A204.1 (cell line): ENCODE results near the gene MLN.
"Not testable (repeated sequence)": the region's sequence is repeated elsewhere in the genome, so short reads cannot be mapped to it uniquely, and the experiment has no call there.

Experiments
- FAIRE-seq: peaks from 2 replicates; lab custom pipeline; 2012; peaks lifted over from hg19 to GRCh38; lab: Jason Lieb, UNC

The MLN gene

GRCh38 chr6:33834401-33835392, 30.9 kb upstream of the MLN start:
- FAIRE-seq: no peak

GRCh38 chr6:33833599-33833998, 29.8 kb upstream of the MLN start:
- no peak for FAIRE-seq

- not testable (repeated sequence) for FAIRE-seq
These were observed 29.0 kb upstream of the MLN start for GRCh38 chr6:33832831-33833230.

GRCh38 chr6:33831725-33832124, 27.9 kb upstream of the MLN start:
- FAIRE-seq: not testable (repeated sequence)

GRCh38 chr6:33830635-33831240, 26.9 kb upstream of the MLN start:
- no peak for FAIRE-seq

- FAIRE-seq: no peak
These were observed 25.2 kb upstream of the MLN start for GRCh38 chr6:33828764-33829731.

GRCh38 chr6:33828452-33828763, 24.6 kb upstream of the MLN start:
- FAIRE-seq: no peak

- FAIRE-seq: no peak
These were observed 24.0 kb upstream of the MLN start for GRCh38 chr6:33827546-33828451.

GRCh38 chr6:33826537-33826936, 22.7 kb upstream of the MLN start:
- FAIRE-seq: no peak

GRCh38 chr6:33824461-33825154, 20.8 kb upstream of the MLN start:
- no peak for FAIRE-seq

- FAIRE-seq: no peak
These were observed 20.0 kb upstream of the MLN start for GRCh38 chr6:33823806-33824205.

- no peak for FAIRE-seq
These were observed 19.0 kb upstream of the MLN start for GRCh38 chr6:33822575-33823395.

GRCh38 chr6:33820784-33821520, 17.1 kb upstream of the MLN start:
- no peak for FAIRE-seq

GRCh38 chr6:33820243-33820642, 16.4 kb upstream of the MLN start:
- FAIRE-seq: no peak

GRCh38 chr6:33819021-33819420, 15.2 kb upstream of the MLN start:
- FAIRE-seq: no peak

- FAIRE-seq: no peak
These were observed 14.5 kb upstream of the MLN start for GRCh38 chr6:33818293-33818692.

- no peak for FAIRE-seq
These were observed 13.7 kb upstream of the MLN start for GRCh38 chr6:33817489-33817888.

- FAIRE-seq: no peak
These were observed 13.1 kb upstream of the MLN start for GRCh38 chr6:33816911-33817310.

- FAIRE-seq: no peak
These were observed 12.1 kb upstream of the MLN start for GRCh38 chr6:33815854-33816253.
